ENCODE results near the gene FBXL16.

The FBXL16 gene

GRCh38 chr16:680967-681745, 24.4 kb downstream of the FBXL16 start:
- FAIRE-seq = peak; percentile 75
- DNase-seq (ENCODE audit: insufficient read length) = no peak
- no peak for TF ChIP-seq TAF1 (IDR thresholded peaks at IDR 0.05; ENCODE audit: borderline replicate concordance, low read depth, low read length)

- no peak for FAIRE-seq
- DNase-seq (ENCODE audit: insufficient read length) = no peak
- TF ChIP-seq TAF1 (IDR thresholded peaks at IDR 0.05; ENCODE audit: borderline replicate concordance, low read depth, low read length) = no peak
- no peak for TF ChIP-seq POLR2AphosphoS5 (IDR thresholded peaks at IDR 0.05; ENCODE audit: low read depth, low read length)
- TF ChIP-seq POLR2A (IDR thresholded peaks at IDR 0.05; ENCODE audit: low read depth, low read length) = no peak
Measured at GRCh38 chr16:680625-680945, 25.0 kb downstream of the FBXL16 start.

- DNase-seq (ENCODE audit: insufficient read length) (peak; percentile 84), FAIRE-seq (peak; percentile 98)
- TF ChIP-seq POLR2AphosphoS5 (IDR thresholded peaks at IDR 0.05; ENCODE audit: low read depth, low read length) (0 out of 2 replicates have a peak, but pooled peaks have one; percentile 43), POLR2A (IDR thresholded peaks at IDR 0.05; ENCODE audit: low read depth, low read length) (peak; percentile 84; the same call in 1 of the 2 replicates), TAF1 (IDR thresholded peaks at IDR 0.05; ENCODE audit: borderline replicate concordance, low read depth, low read length) (no peak; the same call in 1 of the 2 replicates)
Measured at GRCh38 chr16:679814-680624, 25.6 kb downstream of the FBXL16 start, which contains the start of gene STUB1. STUB1 (plus strand) TSS chr16:680410; CDS start chr16:680526, 116 bp downstream.

DNA sequence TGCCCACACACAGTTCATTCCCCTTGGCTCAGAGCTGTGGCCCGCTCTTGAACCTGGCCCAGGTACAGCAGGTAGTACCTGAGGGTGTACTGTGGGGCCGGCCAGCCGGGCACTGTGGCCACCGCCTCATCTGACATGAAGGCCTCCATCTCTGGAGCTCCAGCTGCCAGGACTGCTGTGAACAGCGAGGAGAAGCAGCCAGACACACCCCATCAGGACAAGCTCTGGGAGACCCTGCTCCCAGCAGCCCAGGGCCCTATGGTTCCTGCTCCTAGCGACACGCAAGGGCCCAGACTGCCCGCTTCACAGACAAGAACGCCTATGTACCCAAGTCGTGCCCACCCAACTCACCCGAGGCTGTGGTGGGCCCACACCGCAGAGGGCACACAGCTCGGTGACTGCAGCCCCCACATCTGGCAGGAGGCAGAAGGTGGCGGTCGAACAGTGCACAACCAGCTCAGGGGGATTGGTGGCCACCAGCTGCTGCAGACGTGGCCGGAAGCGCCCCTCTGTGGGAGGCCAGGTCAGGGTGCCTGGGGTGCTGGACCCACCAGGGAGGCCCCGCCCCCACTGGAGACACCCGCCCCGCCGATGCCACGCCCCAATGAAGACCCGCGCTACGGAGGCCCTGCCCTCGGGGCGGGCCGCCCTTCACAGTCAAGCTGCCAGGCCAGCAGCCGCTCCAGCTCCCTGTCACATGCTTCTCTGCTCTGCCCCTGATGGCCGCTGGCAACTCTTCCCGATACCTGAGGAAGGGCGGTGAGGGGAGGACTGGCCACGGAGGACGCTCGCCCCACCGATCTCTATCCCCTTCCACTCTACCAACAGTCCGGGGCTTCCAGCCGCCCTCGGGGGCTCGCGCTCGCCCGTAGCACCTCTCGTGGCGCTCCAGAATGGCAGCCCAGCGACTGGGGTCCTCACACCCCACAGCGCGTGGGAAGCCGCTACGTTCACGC, 26.5 kb downstream of the FBXL16 start:
- DNase-seq (ENCODE audit: insufficient read length) (no peak), FAIRE-seq (peak; percentile 48)
- TF ChIP-seq POLR2A (IDR thresholded peaks at IDR 0.05; ENCODE audit: low read depth, low read length) (no peak), POLR2AphosphoS5 (IDR thresholded peaks at IDR 0.05; ENCODE audit: low read depth, low read length) (no peak), TAF1 (IDR thresholded peaks at IDR 0.05; ENCODE audit: borderline replicate concordance, low read depth, low read length) (no peak)

DNA sequence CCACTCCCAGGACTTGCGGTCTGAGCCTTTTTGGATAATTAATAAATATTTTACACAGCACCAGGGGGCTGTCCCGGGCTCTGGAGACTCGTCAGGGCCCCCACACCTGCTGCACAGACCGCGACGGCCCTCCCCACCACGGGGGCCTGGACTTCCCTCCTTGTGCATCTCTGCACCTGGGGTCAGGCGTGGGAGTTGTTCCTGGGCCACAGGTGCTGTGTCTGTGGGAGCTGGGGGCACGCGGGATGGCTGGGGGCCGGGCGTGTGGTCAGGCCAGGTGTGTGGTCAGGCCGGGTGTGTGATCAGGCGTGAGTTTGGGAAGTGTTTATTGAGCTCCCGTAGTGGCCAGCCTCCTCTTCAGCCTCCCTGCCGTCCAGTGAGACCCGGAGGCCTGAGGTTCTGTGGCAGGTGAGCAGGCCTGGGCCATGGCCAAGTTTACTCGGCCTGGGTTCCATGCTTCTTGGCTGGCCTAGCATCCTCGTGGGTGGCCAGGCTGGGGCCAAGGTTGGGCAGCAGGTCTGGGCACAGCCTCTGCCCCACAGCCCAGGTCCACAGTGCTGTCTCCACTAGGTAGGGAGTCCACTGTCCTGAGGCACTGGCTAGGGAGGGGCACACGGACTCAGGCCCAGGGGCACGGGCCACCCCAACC, 27.3 kb downstream of the FBXL16 start:
- DNase-seq (ENCODE audit: insufficient read length) (no peak), FAIRE-seq (no peak)
- TF ChIP-seq TAF1 (IDR thresholded peaks at IDR 0.05; ENCODE audit: borderline replicate concordance, low read depth, low read length) = no peak
- TF ChIP-seq POLR2A (IDR thresholded peaks at IDR 0.05; ENCODE audit: low read depth, low read length) = no peak
- no peak for TF ChIP-seq POLR2AphosphoS5 (IDR thresholded peaks at IDR 0.05; ENCODE audit: low read depth, low read length)

- no peak for TF ChIP-seq POLR2AphosphoS5 (IDR thresholded peaks at IDR 0.05; ENCODE audit: low read depth, low read length)
- no peak for TF ChIP-seq TAF1 (IDR thresholded peaks at IDR 0.05; ENCODE audit: borderline replicate concordance, low read depth, low read length)
- TF ChIP-seq POLR2A (IDR thresholded peaks at IDR 0.05; ENCODE audit: low read depth, low read length) = no peak
- DNase-seq (ENCODE audit: insufficient read length) (no peak), FAIRE-seq (no peak)
Measured at GRCh38 chr16:677316-678190, 28.0 kb downstream of the FBXL16 start.

DNA sequence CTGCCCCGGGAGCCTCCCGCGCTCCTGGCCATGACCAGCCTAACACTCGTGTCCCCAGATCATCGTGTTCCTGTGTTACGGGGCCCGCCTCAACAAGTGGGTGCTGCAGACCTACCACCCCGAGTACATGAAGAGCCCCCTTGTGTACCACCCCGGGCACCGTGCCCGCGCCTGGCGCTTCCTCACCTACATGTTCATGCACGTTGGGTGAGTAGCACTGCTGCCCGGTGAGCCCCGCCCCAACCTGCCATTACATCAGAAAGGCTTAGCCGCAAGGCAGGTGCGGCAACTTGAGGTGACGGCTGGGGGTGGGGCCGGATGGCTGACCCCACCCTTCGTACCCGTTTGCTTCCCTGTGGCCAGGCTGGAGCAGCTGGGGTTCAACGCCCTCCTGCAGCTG, 28.7 kb downstream of the FBXL16 start:
- no peak for TF ChIP-seq TAF1 (IDR thresholded peaks at IDR 0.05; ENCODE audit: borderline replicate concordance, low read depth, low read length)
- TF ChIP-seq POLR2AphosphoS5 (IDR thresholded peaks at IDR 0.05; ENCODE audit: low read depth, low read length) = no peak
- no peak for TF ChIP-seq POLR2A (IDR thresholded peaks at IDR 0.05; ENCODE audit: low read depth, low read length)
- DNase-seq (ENCODE audit: insufficient read length) (no peak), FAIRE-seq (no peak)

DNA sequence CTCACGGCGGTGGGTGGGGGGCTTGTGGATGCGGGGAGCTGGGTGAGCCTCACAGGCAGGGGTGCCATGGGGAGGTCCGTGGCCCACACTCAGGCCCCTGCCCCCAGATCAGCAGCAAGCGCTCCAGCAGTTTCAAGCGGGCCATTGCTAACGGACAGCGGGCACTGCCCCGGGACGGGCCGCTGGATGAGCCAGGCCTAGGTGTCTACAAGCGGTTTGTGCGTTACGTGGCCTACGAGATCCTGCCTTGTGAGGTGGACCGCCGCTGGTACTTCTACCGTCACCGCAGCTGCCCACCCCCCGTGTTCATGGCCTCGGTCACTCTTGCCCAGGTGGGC, 29.1 kb downstream of the FBXL16 start:
- DNase-seq (ENCODE audit: insufficient read length) (no peak), FAIRE-seq (no peak)
- no peak for TF ChIP-seq POLR2A (IDR thresholded peaks at IDR 0.05; ENCODE audit: low read depth, low read length)
- no peak for TF ChIP-seq TAF1 (IDR thresholded peaks at IDR 0.05; ENCODE audit: borderline replicate concordance, low read depth, low read length)
- no peak for TF ChIP-seq POLR2AphosphoS5 (IDR thresholded peaks at IDR 0.05; ENCODE audit: low read depth, low read length)

GRCh38 chr16:675884-676564, 29.6 kb downstream of the FBXL16 start:
- FAIRE-seq (no peak), DNase-seq (ENCODE audit: insufficient read length) (no peak)
- TF ChIP-seq TAF1 (IDR thresholded peaks at IDR 0.05; ENCODE audit: borderline replicate concordance, low read depth, low read length) (no peak), POLR2AphosphoS5 (IDR thresholded peaks at IDR 0.05; ENCODE audit: low read depth, low read length) (no peak), POLR2A (IDR thresholded peaks at IDR 0.05; ENCODE audit: low read depth, low read length) (no peak)
